ENCODE results near the gene RNF8.

The RNF8 gene

GRCh38 chr6:37366910-37367309 lies 13.1 kb downstream of the RNF8 start:
- peaks cover 0 to 16% (median 5%) of the 10 kb centered on the region in 10 experiments; a peak in 8 of 20 replicates for H3K4me1 ChIP-seq
- no peak overlapping the region for H3K4me2 ChIP-seq
- H3K36me3 ChIP-seq: peaks cover 72 to 99% (median 84%) of the 10 kb centered on the region in 11 experiments
- H4K20me1 ChIP-seq: peaks cover 0 to 47% (median 11%) of the 10 kb centered on the region in 11 experiments; a peak in 11 of 22 replicates
- no peak overlapping the region for H3K4me3 ChIP-seq
- TF ChIP-seq Cebpa-rat (IDR thresholded peaks at IDR 0.05): no peak
- no peaks in the 10 kb centered on the region for H3K9me3 ChIP-seq (replicated peaks in 1 of 11)
- no peak overlapping the region for H3K9ac ChIP-seq
- no peaks in the 10 kb centered on the region for H3K27me3 ChIP-seq
- H3K27ac ChIP-seq: no peak overlapping the region

DNA sequence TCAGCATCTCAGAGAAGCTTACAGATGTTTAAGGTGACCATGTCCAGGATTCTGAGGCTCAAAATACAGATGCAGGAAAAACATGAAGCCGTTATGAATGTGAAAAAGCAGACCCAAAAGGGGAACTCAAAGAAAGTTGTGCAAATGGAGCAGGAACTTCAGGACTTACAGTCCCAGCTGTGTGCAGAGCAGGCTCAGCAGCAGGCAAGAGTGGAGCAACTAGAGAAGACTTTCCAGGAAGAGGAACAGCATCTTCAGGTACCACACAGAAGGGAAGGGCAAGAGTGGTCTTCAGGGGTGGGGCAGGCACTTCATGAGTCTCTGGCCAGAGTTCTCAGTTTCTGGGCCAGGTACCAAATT lies 15.2 kb downstream of the RNF8 start:
- Histone ChIP-seq H3K27me3 (no peaks in the 10 kb centered on the region), H3K27ac (no peak overlapping the region), H3K36me3 (peaks cover 73 to 99% (median 84%) of the 10 kb centered on the region in 11 experiments), H3K9me3 (replicated peaks in 1 of 11) (no peaks in the 10 kb centered on the region), H3K4me2 (peak overlapping the region in 4 of 11 experiments; percentile 1 to 43 (median 8); a peak in 5 of 22 replicates), H4K20me1 (peaks cover 0 to 41% (median 11%) of the 10 kb centered on the region in 11 experiments; a peak in 9 of 22 replicates), H3K4me3 (no peak overlapping the region), H3K9ac (no peak overlapping the region), H3K4me1 (peaks cover 0 to 16% (median 5%) of the 10 kb centered on the region in 10 experiments; a peak in 8 of 20 replicates)
- TF ChIP-seq Cebpa-rat (IDR thresholded peaks at IDR 0.05): no peak

DNA sequence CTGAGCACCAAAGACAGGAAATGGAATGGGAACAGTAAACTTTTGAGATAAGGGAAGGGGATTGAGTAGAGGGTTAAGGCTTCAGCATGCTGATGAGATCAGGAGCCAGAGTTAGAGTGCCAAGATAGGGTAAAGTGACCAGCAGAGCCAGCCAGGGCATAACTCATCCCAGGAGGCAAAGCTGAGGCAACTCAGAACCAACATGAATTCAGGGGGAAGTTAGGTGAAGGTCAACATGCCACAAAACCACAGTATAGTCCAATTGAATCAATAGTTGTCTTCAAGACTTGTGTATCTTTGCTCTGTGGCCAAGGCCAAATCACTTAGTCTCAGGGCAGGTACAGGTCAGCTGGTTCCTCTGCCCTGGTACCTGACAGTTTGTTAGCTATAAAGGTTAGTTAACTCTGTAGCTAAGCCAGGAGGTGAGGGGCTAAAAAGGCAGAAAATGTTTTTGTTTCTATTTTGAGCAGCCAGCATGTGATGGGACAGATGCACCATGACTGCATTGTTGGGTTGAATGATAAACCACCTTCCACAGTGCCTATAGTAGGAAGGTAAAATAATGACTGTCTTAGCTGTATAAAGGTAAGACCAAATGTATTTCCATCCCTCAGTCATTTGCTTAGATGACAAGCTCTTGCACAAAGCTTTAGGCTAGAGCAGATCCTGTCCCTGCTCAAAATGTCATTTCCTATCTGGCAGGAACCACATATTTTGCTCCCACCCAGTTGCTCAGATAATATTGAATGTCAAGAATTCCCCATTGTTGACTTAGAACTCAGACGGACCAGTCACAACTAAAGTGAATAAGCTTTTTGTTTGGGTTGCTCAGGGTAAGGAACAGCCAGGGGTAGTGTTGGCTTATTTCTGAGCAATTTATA lies 15.8 kb downstream of the RNF8 start:
- Histone ChIP-seq H3K9ac (no peak overlapping the region), H3K4me2 (peak overlapping the region in 2 of 11 experiments; percentile 3 to 43; a peak in 2 of 22 replicates), H4K20me1 (peaks cover 0 to 37% (median 11%) of the 10 kb centered on the region in 11 experiments; a peak in 9 of 22 replicates), H3K36me3 (peaks cover 79 to 99% (median 86%) of the 10 kb centered on the region in 11 experiments), H3K4me3 (no peak overlapping the region), H3K9me3 (replicated peaks in 1 of 11) (no peaks in the 10 kb centered on the region), H3K27ac (no peak overlapping the region), H3K4me1 (peaks cover 0 to 16% (median 5%) of the 10 kb centered on the region in 10 experiments; a peak in 8 of 20 replicates), H3K27me3 (no peaks in the 10 kb centered on the region)
- TF ChIP-seq Cebpa-rat (IDR thresholded peaks at IDR 0.05): no peak

GRCh38 chr6:37371154-37372083 lies 17.6 kb downstream of the RNF8 start:
- Histone ChIP-seq H4K20me1 (peaks cover 0 to 22% (median 8%) of the 10 kb centered on the region in 11 experiments; a peak in 10 of 22 replicates), H3K4me3 (no peak overlapping the region), H3K4me1 (peaks cover 0 to 16% (median 5%) of the 10 kb centered on the region in 10 experiments; a peak in 8 of 20 replicates), H3K9ac (no peak overlapping the region), H3K9me3 (replicated peaks in 1 of 11) (no peaks in the 10 kb centered on the region), H3K27me3 (no peaks in the 10 kb centered on the region), H3K4me2 (no peak overlapping the region), H3K36me3 (peaks cover 92 to 100% (median 96%) of the 10 kb centered on the region in 11 experiments), H3K27ac (no peak overlapping the region)
- no peak for TF ChIP-seq Cebpa-rat (IDR thresholded peaks at IDR 0.05)

- H3K9ac ChIP-seq: no peak overlapping the region
- no peaks in the 10 kb centered on the region for H3K27me3 ChIP-seq
- no peaks in the 10 kb centered on the region for H3K9me3 ChIP-seq (replicated peaks in 1 of 11)
- TF ChIP-seq Cebpa-rat (IDR thresholded peaks at IDR 0.05): no peak
- H3K4me3 ChIP-seq: no peak overlapping the region
- peaks cover 0 to 21% (median 7%) of the 10 kb centered on the region in 11 experiments; a peak in 8 of 22 replicates for H4K20me1 ChIP-seq
- no peak overlapping the region for H3K27ac ChIP-seq
- no peak overlapping the region for H3K4me2 ChIP-seq
- peaks cover 0 to 16% (median 5%) of the 10 kb centered on the region in 10 experiments; a peak in 8 of 20 replicates for H3K4me1 ChIP-seq
- peaks cover 96 to 100% (median 98%) of the 10 kb centered on the region in 11 experiments for H3K36me3 ChIP-seq
These were observed 18.3 kb downstream of the RNF8 start for GRCh38 chr6:37372116-37372515.

DNA sequence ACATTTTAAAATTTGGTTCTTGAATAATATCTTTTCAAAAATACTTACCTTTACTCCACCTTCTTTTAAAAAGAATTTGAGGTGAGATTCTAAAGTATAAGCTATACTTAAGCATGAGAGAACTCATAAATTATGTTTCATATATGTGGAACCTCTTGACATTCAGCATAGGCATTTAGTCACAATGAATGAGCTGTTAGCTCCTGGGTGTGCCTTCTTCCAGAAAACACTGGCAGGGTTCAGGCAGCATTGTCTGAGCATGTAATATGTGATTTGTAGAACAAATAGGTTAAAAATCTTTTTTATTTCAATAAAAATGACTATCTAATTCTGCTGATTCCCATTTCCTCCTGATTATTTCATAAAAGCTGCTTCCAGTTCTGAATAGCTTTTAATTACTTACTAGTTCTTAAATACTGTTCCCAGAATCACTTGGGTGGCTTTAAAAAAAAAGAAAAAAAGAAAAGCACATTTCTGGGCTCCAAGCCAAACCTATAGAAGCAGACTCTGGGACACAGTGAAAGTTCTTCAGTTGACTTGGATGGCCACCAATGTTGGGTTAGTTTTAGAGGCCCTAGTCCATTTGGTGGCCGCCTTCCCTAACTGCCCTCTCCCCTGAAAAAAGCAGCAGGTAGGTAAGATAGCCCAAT lies 20.2 kb downstream of the RNF8 start:
- Histone ChIP-seq H3K9ac (no peak overlapping the region), H3K27ac (no peak overlapping the region), H3K36me3 (peaks cover 95 to 100% (median 99%) of the 10 kb centered on the region in 11 experiments)

DNA sequence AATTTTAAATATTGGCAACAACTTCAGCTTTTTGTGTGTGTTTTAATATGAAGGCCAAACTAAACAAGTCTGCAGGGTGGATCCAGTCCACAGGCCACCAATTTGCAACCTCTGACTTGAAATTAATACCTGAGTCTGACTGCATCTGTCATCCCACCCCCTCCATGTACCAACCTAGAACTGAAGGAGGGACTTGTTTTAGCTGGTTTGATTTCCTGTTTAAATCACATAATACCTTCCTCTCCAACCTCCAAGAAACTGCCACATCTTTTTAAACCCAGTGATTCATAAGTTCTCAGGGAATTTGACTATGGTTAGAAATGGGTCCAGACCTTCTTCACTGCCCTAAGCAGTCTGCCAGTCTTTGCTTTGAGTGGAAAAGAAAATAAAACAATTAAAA lies 21.6 kb downstream of the RNF8 start:
- Histone ChIP-seq H4K20me1 (peaks cover 0 to 12% (median 4%) of the 10 kb centered on the region in 11 experiments; a peak in 7 of 22 replicates), H3K4me2 (no peak overlapping the region), H3K9ac (no peak overlapping the region), H3K27ac (no peak overlapping the region), H3K36me3 (peaks cover 91 to 100% (median 97%) of the 10 kb centered on the region in 11 experiments), H3K4me3 (no peak overlapping the region), H3K27me3 (no peaks in the 10 kb centered on the region), H3K4me1 (no peaks in the 10 kb centered on the region), H3K9me3 (replicated peaks in 1 of 11) (no peaks in the 10 kb centered on the region)
- no peak for TF ChIP-seq Cebpa-rat (IDR thresholded peaks at IDR 0.05)

More for the DNA sequence above, 20.2 kb downstream of the RNF8 start:
- Histone ChIP-seq H3K27me3 (no peaks in the 10 kb centered on the region), H3K9me3 (replicated peaks in 1 of 11) (no peaks in the 10 kb centered on the region), H4K20me1 (peaks cover 0 to 19% (median 7%) of the 10 kb centered on the region in 11 experiments; a peak in 8 of 22 replicates), H3K4me3 (no peak overlapping the region), H3K4me1 (peaks cover 0 to 8% (median 1%) of the 10 kb centered on the region in 10 experiments; a peak in 8 of 20 replicates), H3K4me2 (no peak overlapping the region)
- no peak for TF ChIP-seq Cebpa-rat (IDR thresholded peaks at IDR 0.05)

DNA sequence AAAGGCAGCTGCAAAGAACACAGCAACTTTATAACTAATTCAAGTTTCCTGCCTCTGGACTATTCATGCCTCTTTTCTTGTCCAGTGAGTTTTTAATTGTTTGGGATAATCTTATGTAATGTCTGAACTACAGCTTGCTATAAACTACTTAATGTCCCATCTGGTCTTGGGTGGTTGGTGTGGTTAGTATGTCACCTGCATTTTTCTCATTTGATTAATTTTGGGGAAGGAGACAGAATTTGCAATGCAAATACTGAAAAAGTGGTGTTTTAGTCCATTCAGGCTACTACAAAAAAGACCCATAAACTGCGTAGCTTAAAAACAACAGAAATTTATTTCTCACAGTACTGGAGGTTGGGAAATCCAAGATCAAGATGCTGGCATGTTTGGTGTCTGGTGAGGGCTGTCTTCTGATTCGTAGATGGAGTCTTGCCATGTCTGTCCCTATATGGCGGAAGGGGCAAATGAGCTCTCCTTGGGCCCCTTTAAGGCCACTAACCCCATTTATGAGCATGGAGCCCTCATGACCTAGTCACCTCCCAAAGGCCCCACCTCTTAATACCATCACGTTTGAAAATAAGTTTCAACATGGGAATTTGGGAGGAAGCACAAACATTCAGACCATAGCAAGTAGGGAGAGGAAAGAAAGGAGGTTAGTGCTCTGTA lies 22.4 kb downstream of the RNF8 start:
- Histone ChIP-seq H3K9me3 (replicated peaks in 1 of 11) (no peaks in the 10 kb centered on the region), H3K4me2 (no peak overlapping the region), H3K27me3 (no peaks in the 10 kb centered on the region), H3K27ac (no peak overlapping the region), H3K9ac (no peak overlapping the region), H3K4me1 (no peaks in the 10 kb centered on the region), H4K20me1 (peaks cover 0 to 9% (median 0%) of the 10 kb centered on the region in 11 experiments; a peak in 6 of 22 replicates), H3K4me3 (no peak overlapping the region), H3K36me3 (peaks cover 90 to 100% (median 95%) of the 10 kb centered on the region in 11 experiments)
- TF ChIP-seq Cebpa-rat (IDR thresholded peaks at IDR 0.05): no peak

All from BLaER1 treated with 17β-estradiol and CSF1 and Interleukin-3, amounts not matched to agents 10 nM and 100 nM (cell line).